RCC 7860 (cell line): ENCODE data around the gene HYAL1.
A peak's percentile ranks its signal among the peaks of the same experiment; 100 is the strongest.
"Not testable (repeated sequence)": the region's sequence is repeated elsewhere in the genome, so short reads cannot be mapped to it uniquely, and the experiment has no call there.

Source experiments
- DNase-seq: peaks from one replicate; pipeline ENCODE4 v3.0.0-alpha.2; 2015; ENCODE audit warnings: low spot score
- FAIRE-seq: peaks from 2 replicates; lab custom pipeline; 2012; peaks lifted over from hg19 to GRCh38; lab: Jason Lieb, UNC

Gene HYAL1

DNA sequence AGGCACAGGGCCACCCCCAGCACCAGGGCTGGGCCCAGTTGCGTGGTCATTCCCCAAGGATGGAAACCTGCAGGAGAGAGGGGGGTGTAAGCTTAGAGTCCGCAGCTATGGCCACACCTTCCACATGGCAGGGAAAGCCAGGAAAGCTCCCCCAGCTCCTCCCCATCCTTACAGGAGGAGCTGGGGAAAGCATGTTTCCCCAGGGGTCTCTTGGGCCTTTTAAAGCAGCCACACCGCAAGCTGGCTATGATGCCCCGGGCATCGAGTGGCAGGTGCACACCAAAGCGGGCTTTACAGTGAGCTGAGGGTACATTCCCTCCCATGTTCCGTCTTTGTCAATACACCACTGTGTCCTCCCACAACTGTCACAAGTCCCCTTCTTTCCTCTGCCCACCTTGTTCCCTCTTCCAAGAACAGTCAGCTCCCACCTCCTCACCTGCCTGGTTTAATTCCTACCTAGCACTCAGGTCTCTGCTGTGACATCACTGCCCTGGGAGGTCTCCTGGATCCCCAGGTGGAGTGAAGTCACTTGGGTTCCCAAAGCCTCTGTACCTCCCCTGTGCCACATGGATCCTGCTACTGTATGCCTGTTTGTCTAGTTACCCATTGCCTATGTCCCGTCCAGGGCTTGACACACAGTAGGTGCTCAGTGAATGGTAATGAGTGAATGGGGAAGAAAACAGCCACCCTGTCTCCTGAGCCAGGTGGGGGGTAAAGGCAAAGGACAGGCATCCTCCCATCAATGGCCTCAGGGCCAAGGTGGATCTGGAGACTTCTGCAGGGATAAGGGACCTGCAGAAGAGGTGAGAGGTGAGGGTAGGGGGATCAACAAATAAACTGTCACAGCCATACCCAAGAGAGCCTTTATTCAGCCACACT is 7.6 kb downstream of the HYAL1 start:
- no peak for FAIRE-seq
- DNase-seq: no peak

- no peak for DNase-seq
- FAIRE-seq: no peak
Measured at GRCh38 chr3:50294492-50295403, 8.6 kb downstream of the HYAL1 start.

- no peak for DNase-seq
- no peak for FAIRE-seq
Measured at GRCh38 chr3:50294089-50294488, 9.3 kb downstream of the HYAL1 start.

GRCh38 chr3:50293079-50293801 is 10.1 kb downstream of the HYAL1 start:
- DNase-seq (no peak), FAIRE-seq (no peak)

DNA sequence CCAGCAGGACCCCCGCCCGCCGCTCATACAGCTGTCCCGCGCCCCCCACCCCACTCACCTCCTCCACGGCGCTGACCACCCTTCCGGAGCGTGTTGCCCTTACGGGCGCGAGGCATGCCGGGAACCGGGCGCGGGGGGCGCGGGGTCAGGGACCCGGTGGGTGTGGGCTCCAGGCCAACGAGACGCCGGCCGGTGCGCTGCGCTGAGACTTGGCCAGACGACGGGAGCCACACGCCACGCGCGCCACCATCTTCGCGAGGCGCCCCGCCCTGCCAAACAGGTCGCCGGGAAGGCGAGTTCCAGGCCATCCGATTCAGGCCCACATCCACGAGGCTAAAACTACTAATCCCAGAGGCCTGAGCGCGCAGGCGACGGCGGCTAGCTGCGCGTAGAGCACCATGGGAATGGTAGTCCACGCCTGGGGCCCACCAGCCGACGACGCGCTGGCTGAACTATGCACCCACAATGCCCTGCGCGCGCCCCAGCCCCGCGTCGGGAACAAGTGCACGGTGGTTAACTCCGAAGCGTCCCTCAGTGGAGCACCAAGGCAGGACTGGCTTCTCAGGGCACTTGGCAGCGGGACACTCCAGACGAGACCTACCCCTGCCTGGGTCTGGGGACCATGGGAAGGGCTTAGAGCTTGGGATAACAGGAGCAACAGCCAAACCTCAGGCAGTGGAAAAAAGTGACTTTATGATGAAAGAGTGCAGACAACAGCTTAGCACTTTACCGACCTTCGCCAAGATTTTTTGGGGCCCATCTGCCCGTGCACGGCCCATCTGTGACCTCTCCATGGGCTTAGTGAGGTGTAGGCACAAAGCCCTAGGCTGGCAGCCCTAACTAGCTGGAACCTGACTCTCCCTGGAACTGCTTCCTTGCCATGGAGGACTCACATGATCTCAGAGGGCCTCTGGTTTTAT is 11.0 kb downstream of the HYAL1 start, which contains the start of gene IFRD2:
TSS of gene IFRD2 (minus strand) at position 271 of the 920 bp plus-strand sequence. CDS start at position 116, 155 bp downstream.
- DNase-seq (peak; percentile 94), FAIRE-seq (peak; percentile 73)

GRCh38 chr3:50290161-50290641 is 13.2 kb downstream of the HYAL1 start:
- FAIRE-seq (no peak), DNase-seq (no peak)

DNA sequence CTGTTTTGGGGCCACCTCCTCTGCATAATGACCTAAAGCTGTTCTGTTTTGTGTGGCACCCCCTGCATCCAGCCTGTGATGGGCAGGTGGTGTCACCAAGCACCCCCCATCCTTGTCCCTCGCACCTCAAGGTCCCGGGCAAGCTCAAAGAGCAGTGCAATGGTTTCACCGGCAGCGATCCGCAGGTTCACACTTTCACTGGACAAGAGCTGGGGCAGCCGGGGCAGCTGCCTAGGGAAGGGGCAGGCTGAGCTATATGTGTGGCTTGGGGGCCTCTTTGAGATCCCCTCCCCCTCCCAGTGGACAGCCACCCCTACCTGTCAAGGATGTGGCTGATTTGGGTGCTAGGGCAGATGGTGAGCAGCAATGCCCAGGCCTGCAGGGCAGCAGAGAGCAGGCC is 14.2 kb downstream of the HYAL1 start:
- DNase-seq: no peak
- FAIRE-seq: no peak

DNA sequence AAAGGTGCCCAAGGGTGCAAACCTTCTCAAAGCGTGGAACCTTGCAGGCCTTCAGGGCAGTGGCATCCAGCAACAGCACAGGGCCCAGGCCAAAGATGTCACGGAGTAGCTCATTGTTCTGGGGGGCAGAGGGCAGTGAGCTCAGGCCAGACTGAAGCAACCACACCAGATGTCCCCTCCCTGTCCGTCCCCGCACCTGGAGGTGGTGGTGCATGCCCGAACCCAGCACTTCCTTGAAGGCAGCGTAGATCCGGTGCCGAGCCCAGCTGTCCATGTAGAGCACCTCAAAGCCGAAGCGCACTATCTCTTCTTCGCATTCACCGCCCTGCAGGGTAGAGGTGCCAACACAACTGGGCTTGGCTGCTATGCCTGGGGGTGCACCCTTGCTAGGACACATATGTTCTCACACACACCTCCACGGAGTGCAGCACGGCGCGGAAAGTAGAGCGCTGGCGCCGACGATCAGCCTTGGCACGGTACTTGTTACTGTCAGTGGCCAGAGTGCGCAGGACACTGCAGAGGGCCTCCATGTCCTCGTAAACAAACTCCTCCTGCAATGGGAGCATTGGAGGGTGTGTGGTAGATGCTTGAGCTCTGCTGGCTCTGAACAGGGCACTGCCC is 14.9 kb downstream of the HYAL1 start:
- no peak for DNase-seq

GRCh38 chr3:50287262-50287661 is 16.1 kb downstream of the HYAL1 start:
- DNase-seq (no peak), FAIRE-seq (no peak)

More for the DNA sequence above, 14.9 kb downstream of the HYAL1 start:
- FAIRE-seq: no peak

- DNase-seq (no peak), FAIRE-seq (no peak)
Measured at GRCh38 chr3:50286322-50287227, 16.8 kb downstream of the HYAL1 start.

DNA sequence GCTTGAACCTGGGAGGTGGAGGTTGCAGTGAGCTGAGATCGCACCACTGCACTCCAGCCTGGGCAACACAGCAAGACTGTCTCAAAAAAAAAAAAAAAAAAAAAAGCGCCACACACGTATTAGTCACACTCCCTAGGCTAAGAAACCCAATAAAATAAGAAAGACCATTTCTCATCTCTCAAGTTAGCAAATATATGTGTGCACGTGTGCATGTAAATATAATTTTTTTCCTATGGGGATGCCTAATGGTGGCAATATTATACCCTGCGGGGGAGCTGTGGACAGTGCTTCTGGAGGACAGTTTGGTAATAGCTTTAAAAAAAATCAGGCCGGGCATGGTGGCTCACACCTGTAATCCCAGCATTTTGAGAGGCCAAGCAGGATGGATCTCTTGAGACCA is 19.3 kb downstream of the HYAL1 start:
- not testable (repeated sequence) for FAIRE-seq

GRCh38 chr3:50279255-50280016 is 23.9 kb downstream of the HYAL1 start:
- FAIRE-seq (no peak), DNase-seq (no peak)

More for the DNA sequence above, 19.3 kb downstream of the HYAL1 start:
- DNase-seq: not testable (repeated sequence)

DNA sequence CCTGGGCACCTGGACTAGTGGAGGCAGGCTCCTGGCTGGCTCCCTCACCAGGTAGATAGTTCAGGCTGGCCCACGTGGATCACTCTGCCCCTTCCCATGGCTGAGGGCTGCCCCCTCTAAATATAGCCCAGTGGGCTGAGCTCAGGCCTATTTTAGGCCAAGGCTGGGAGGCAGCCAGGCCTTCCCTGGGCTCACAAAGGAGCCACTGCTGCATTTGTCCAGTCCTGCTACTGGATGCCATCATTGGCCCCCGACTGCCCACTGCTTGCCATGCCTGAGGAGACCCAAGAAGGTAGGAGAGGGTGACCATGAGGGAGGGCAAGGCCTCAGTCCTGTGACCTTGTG is 24.5 kb downstream of the HYAL1 start, which contains the start of gene LSMEM2:
TSS of gene LSMEM2 (plus strand) at position 208 of the 345 bp plus-strand sequence. CDS start at position 235, 27 bp downstream.
- FAIRE-seq (no peak), DNase-seq (no peak)

DNA sequence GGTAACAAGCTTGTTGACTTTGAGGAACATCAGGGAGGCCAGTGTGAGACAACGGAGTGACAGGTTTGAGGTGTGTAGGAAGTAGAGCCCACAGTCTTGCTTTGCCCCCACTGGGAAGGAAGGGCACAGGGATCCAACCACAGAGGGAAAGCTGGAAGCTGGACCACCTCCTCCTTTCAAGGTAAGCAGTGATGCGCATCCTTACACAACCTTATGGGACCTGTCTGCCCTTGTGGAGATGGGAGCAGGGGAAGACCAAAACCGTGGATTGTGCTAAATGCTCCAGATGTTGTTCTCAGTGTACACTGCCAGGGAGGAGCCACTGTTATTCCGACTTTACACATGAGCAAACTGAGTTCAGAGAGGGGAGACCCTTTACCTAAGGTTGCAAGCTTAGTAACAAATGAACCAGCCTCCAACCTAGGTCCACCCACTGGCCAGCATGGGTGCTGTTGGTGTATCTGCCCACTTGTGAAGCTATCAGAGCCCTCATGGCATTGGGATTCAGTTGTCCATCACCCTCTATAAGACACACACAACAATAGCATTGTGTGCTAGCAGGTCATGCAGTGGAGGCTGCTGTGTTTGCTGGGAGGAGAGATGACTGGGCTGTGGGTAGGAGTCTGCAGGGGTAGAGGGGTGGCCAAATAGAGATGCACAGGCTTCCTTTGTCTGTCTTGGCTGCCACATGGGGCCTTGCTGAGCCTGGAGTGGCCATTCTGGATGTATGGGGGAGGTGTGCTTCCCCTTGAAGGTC is 25.1 kb downstream of the HYAL1 start:
- DNase-seq (no peak), FAIRE-seq (no peak)

DNA sequence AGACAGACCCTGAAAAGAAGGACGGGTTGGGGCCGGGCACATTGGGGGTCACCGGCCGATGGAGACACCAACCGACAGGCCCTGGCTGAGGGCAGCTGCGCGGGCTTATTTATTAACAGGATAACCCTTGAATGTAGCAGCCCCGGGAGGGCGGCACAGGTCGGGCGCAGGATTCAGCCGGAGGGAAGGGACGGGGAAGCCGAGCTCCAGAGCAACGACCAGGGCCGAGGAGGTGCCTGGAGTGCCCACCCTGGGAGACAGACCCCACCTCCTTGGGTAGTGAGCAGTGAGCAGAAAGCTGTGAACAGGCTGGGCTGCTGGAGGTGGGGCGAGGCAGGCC is 26.6 kb downstream of the HYAL1 start:
- no peak for DNase-seq
- no peak for FAIRE-seq

- DNase-seq (no peak), FAIRE-seq (no peak)
Measured at GRCh38 chr3:50275996-50276761, 27.2 kb downstream of the HYAL1 start.
